Measurements from ENCODE around the gene TAS2R38.

GRCh38 chr7:142000244-142000643 lies 26.7 kb upstream of the TAS2R38 start:
- no peak for TF ChIP-seq POLR2A (IDR thresholded peaks at IDR 0.05)
- no peak for TF ChIP-seq CTCF (IDR thresholded peaks at IDR 0.05)
